HEK293 (cell line): ENCODE data around the gene KLHL35.

Experiments
- CTCF ChIA-PET: fragments of 350-600 bp; formaldehyde crosslinking; extraction: SDS; loops from one replicate; lab custom pipeline; 2021; ENCODE audit warnings: antibody characterized with exemption; lab: Yijun Ruan, JAX
- POLR2A ChIA-PET: fragments of 300-600 bp; formaldehyde crosslinking; extraction: SDS; loops from one replicate; lab custom pipeline; 2020; ENCODE audit warnings: antibody characterized with exemption, inconsistent platforms; lab: Yijun Ruan, JAX
- H3K27ac ChIP-seq: fragments of 200-500 bp; sonication (Bioruptor generic); 2 replicates; pipeline ENCODE4 v1.5.1; 2014; ENCODE audit warnings: low read depth, low read length, control low read depth, inconsistent platforms; ENCODE audit errors: extremely low read depth
- H3K36me3 ChIP-seq, 2 experiments: fragments of 200-500 bp in 1 of 2; sonication (Bioruptor generic) in 1 of 2; 1 replicate in 1 of 2; 2 replicates in 1 of 2; pipeline ENCODE4 v1.5.1; 2014 to 2017; ENCODE audit warnings: inconsistent platforms in 2 of 2, low read length in 2 of 2; ENCODE audit not compliant: control insufficient read depth in 2 of 2, insufficient read depth in 1 of 2
- H3K4me1 ChIP-seq: fragments of 200-500 bp; sonication (Bioruptor generic); 2 replicates; pipeline ENCODE4 v1.5.1; 2014; ENCODE audit warnings: mild to moderate bottlenecking, low read length, inconsistent platforms; ENCODE audit not compliant: control insufficient read depth, insufficient read depth
- H3K4me3 ChIP-seq: 2 replicates; pipeline ENCODE4 v1.5.1; 2011; ENCODE audit warnings: low read depth, mild to moderate bottlenecking, control low read depth, low read length, moderate library complexity
- H3K9me3 ChIP-seq: fragments of 200-500 bp; sonication (Bioruptor generic); 2 replicates; pipeline ENCODE4 v1.5.1; 2014; ENCODE audit warnings: low read depth, low read length, inconsistent platforms; ENCODE audit not compliant: control insufficient read depth, insufficient read depth
- FEZF1 ChIP-seq: fragments of 450-650 bp; formaldehyde crosslinking; IDR thresholded peaks from 2 replicates; pipeline ENCODE4 v1.5.1; 2016; ENCODE audit warnings: missing biosample characterization, missing genetic modification characterization
- IKZF3 ChIP-seq: fragments of 450-650 bp; IDR thresholded peaks from 2 replicates; pipeline ENCODE4 v1.5.0; 2018; ENCODE audit warnings: missing biosample characterization, mild to moderate bottlenecking, missing genetic modification characterization, moderate library complexity
- PRDM10 ChIP-seq: fragments of 450-650 bp; formaldehyde crosslinking; IDR thresholded peaks from 2 replicates; pipeline ENCODE4 v1.5.1; 2016; ENCODE audit warnings: missing biosample characterization, missing genetic modification characterization
- SCRT2 ChIP-seq: fragments of 450-650 bp; formaldehyde crosslinking; IDR thresholded peaks from 2 replicates; pipeline ENCODE4 v1.5.1; 2016; ENCODE audit warnings: missing biosample characterization, missing genetic modification characterization
- SP3 ChIP-seq: fragments of 450-650 bp; formaldehyde crosslinking; IDR thresholded peaks from 2 replicates; pipeline ENCODE4 v1.5.1; 2016; ENCODE audit warnings: missing biosample characterization, missing genetic modification characterization
- TCF7L2 ChIP-seq: IDR thresholded peaks from 2 replicates; pipeline ENCODE4 v1.6.1; 2011; ENCODE audit warnings: low read depth, mild to moderate bottlenecking, inconsistent platforms, low read length, moderate library complexity, borderline replicate concordance
- ZNF132 ChIP-seq: fragments of 450-650 bp; formaldehyde crosslinking; IDR thresholded peaks from 2 replicates; pipeline ENCODE4 v1.5.1; 2017; ENCODE audit warnings: missing biosample characterization, missing genetic modification characterization, borderline replicate concordance
- ZNF148 ChIP-seq: fragments of 450-650 bp; formaldehyde crosslinking; IDR thresholded peaks from 2 replicates; pipeline ENCODE4 v1.5.0; 2017; ENCODE audit warnings: missing biosample characterization, missing genetic modification characterization, borderline replicate concordance
- ZNF155 ChIP-seq: fragments of 450-650 bp; formaldehyde crosslinking; IDR thresholded peaks from 2 replicates; pipeline ENCODE4 v1.5.1; 2016; ENCODE audit warnings: missing biosample characterization, missing genetic modification characterization
- ZNF2 ChIP-seq: fragments of 450-650 bp; formaldehyde crosslinking; IDR thresholded peaks from 2 replicates; pipeline ENCODE4 v1.5.1; 2016; ENCODE audit warnings: missing biosample characterization, missing genetic modification characterization
- ZNF26 ChIP-seq: fragments of 450-650 bp; formaldehyde crosslinking; IDR thresholded peaks from 2 replicates; pipeline ENCODE4 v1.5.1; 2016; ENCODE audit warnings: missing biosample characterization, missing genetic modification characterization
- ZNF280C ChIP-seq: fragments of 450-650 bp; formaldehyde crosslinking; IDR thresholded peaks from 2 replicates; pipeline ENCODE4 v1.5.1; 2016; ENCODE audit warnings: missing biosample characterization, missing genetic modification characterization
- ZNF311 ChIP-seq: fragments of 450-650 bp; formaldehyde crosslinking; IDR thresholded peaks from 2 replicates; pipeline ENCODE4 v1.5.1; 2017; ENCODE audit warnings: missing biosample characterization, missing genetic modification characterization, borderline replicate concordance
- ZNF354C ChIP-seq: fragments of 450-650 bp; formaldehyde crosslinking; IDR thresholded peaks from 2 replicates; pipeline ENCODE4 v1.5.1; 2016; ENCODE audit warnings: missing biosample characterization, missing genetic modification characterization, low read depth, borderline replicate concordance
- ZNF366 ChIP-seq: fragments of 450-650 bp; formaldehyde crosslinking; conservative IDR thresholded peaks from 2 replicates; pipeline ENCODE4 v1.5.1; 2016; ENCODE audit warnings: missing biosample characterization, missing genetic modification characterization
- ZNF398 ChIP-seq: fragments of 450-650 bp; formaldehyde crosslinking; IDR thresholded peaks from 2 replicates; pipeline ENCODE4 v1.5.1; 2017; ENCODE audit warnings: missing biosample characterization, missing genetic modification characterization
- ZNF426 ChIP-seq: fragments of 450-650 bp; formaldehyde crosslinking; IDR thresholded peaks from 2 replicates; pipeline ENCODE4 v1.5.1; 2017; ENCODE audit warnings: missing biosample characterization, missing genetic modification characterization, mild to moderate bottlenecking, inconsistent platforms, moderate library complexity
- ZNF623 ChIP-seq: fragments of 450-650 bp; formaldehyde crosslinking; IDR thresholded peaks from 2 replicates; pipeline ENCODE4 v1.5.1; 2016; ENCODE audit warnings: missing biosample characterization, missing genetic modification characterization
- ZNF658 ChIP-seq: fragments of 450-650 bp; formaldehyde crosslinking; IDR thresholded peaks from 2 replicates; pipeline ENCODE4; 2016; ENCODE audit warnings: missing biosample characterization, missing genetic modification characterization
- ZNF747 ChIP-seq: fragments of 450-650 bp; formaldehyde crosslinking; IDR thresholded peaks from 2 replicates; pipeline ENCODE4 v1.5.1; 2016; ENCODE audit warnings: missing biosample characterization, missing genetic modification characterization
- ZSCAN23 ChIP-seq: fragments of 450-650 bp; formaldehyde crosslinking; IDR thresholded peaks from 2 replicates; pipeline ENCODE4 v1.5.1; 2016; ENCODE audit warnings: missing biosample characterization, missing genetic modification characterization

The KLHL35 gene

GRCh38 chr11:75435571-75435925 lies 2.5 kb upstream of the KLHL35 start:
- Histone ChIP-seq H3K4me3 (no peak overlapping the region), H3K27ac (no peak overlapping the region), H3K36me3 (no peaks in the 10 kb centered on the region), H3K9me3 (no peaks in the 10 kb centered on the region), H3K4me1 (no peaks in the 10 kb centered on the region)
- ChIA-PET POLR2A (no interaction called here), CTCF (no interaction called here)
- TF ChIP-seq ZNF426 (tag by site-specific recombination), result no peak
- TF ChIP-seq ZNF623 (tag by site-specific recombination), result peak; percentile 56; the same call in 1 of the 2 replicates

GRCh38 chr11:75434886-75435570 lies 2.0 kb upstream of the KLHL35 start:
- H3K9me3 ChIP-seq, result no peaks in the 10 kb centered on the region
- H3K27ac ChIP-seq, result no peak overlapping the region
- no peaks in the 10 kb centered on the region for H3K36me3 ChIP-seq
- POLR2A ChIA-PET, result no interaction called here
- CTCF ChIA-PET, result interaction anchor here (0.6 kb wide), 1 partner anchor 295 kb away, joined by 3 read pairs; no protein-coding TSS in a partner anchor
- H3K4me1 ChIP-seq, result no peaks in the 10 kb centered on the region
- H3K4me3 ChIP-seq, result no peak overlapping the region
- no peak for TF ChIP-seq ZNF311 (tag by site-specific recombination)
- TF ChIP-seq ZNF2 (tag by site-specific recombination), result no peak
- TF ChIP-seq ZNF747 (tag by site-specific recombination), result no peak
- no peak for TF ChIP-seq IKZF3 (tag by site-specific recombination)
- no peak for TF ChIP-seq ZSCAN23 (tag by site-specific recombination)
- TF ChIP-seq ZNF26, result no peak
- TF ChIP-seq ZNF155, result no peak
- TF ChIP-seq PRDM10, result no peak
- no peak for TF ChIP-seq ZNF280C
- no peak for TF ChIP-seq TCF7L2
- no peak for TF ChIP-seq SP3 (tag by site-specific recombination)
- no peak for TF ChIP-seq FEZF1
- no peak for TF ChIP-seq ZNF366 (tag by site-specific recombination)
- no peak for TF ChIP-seq ZNF658
- no peak for TF ChIP-seq ZNF132
- no peak for TF ChIP-seq ZNF148 (tag by site-specific recombination)
- no peak for TF ChIP-seq ZNF398
- no peak for TF ChIP-seq SCRT2
- TF ChIP-seq ZNF354C (tag by site-specific recombination), result no peak
